WTC11 (cell line): ENCODE data around the gene DCK. TPM values are rescaled to one million over a fixed set of nuclear protein-coding genes. Genes with fewer than 3 reads are reported as not detected.

Experiments
- ATAC-seq: fragments of 200-7000 bp; cut with Tn5 transposase; 2 replicates; pipeline ENCODE4 v1.10.0; 2021; ENCODE audit warnings: mild to moderate bottlenecking, moderate library complexity
- CTCF ChIA-PET: fragments of 300-600 bp; sonication (Branson Sonifier 250); formaldehyde crosslinking; loops from one replicate; lab custom pipeline; 2021; ENCODE audit warnings: antibody characterized with exemption; lab: Charles Lee
- POLR2A ChIA-PET: fragments of 350-600 bp; sonication (Branson Sonifier 250); formaldehyde crosslinking; loops from one replicate; lab custom pipeline; 2021; ENCODE audit warnings: antibody characterized with exemption; lab: Charles Lee
- DNase-seq: peaks from one replicate; pipeline ENCODE4 v3.0.0; 2021; ENCODE audit warnings: low spot score
- H3K27ac Mint-ChIP-seq: 2 replicates; pipeline ENCODE4 v1.8.0; 2021; ENCODE audit warnings: mixed read lengths
- H3K27me3 Mint-ChIP-seq: 2 replicates; pipeline ENCODE4 v1.8.0; 2021; ENCODE audit warnings: low read depth, mild to moderate bottlenecking, moderate library complexity, mixed read lengths
- H3K36me3 Mint-ChIP-seq: 2 replicates; pipeline ENCODE4 v1.8.0; 2021; ENCODE audit warnings: mixed read lengths
- H3K4me1 Mint-ChIP-seq: 2 replicates; pipeline ENCODE4 v1.8.0; 2022; ENCODE audit warnings: mixed read lengths
- H3K4me3 Mint-ChIP-seq: 2 replicates; pipeline ENCODE4 v1.8.0; 2021; ENCODE audit warnings: mild to moderate bottlenecking, moderate library complexity, mixed read lengths
- H3K9me3 Mint-ChIP-seq: 2 replicates; pipeline ENCODE4 v1.8.0; 2021; ENCODE audit warnings: mixed read lengths
- AR ChIP-seq: fragments of 250-450 bp; sonication (Bioruptor Pico); IDR thresholded peaks from 2 replicates; pipeline ENCODE4 v1.9.0; 2021; ENCODE audit warnings: mild to moderate bottlenecking
- ATF6 ChIP-seq: sonication (generic); formaldehyde crosslinking; IDR thresholded peaks from 2 replicates; pipeline ENCODE4 v1.8.1; 2023; ENCODE audit warnings: mild to moderate bottlenecking, missing genetic modification reagents
- CBFB ChIP-seq: sonication (generic); formaldehyde crosslinking; IDR thresholded peaks from 2 replicates; pipeline ENCODE4 v1.8.1; 2022; ENCODE audit warnings: mild to moderate bottlenecking, low read depth, missing genetic modification reagents
- IRF1 ChIP-seq: sonication (generic); formaldehyde crosslinking; IDR thresholded peaks from 2 replicates; pipeline ENCODE4 v1.8.0; 2023; ENCODE audit warnings: missing genetic modification reagents
- MLX ChIP-seq: sonication (generic); formaldehyde crosslinking; IDR thresholded peaks from 2 replicates; pipeline ENCODE4 v1.8.1; 2023; ENCODE audit warnings: mild to moderate bottlenecking, missing genetic modification reagents, moderate library complexity
- MYBL2 ChIP-seq: sonication (generic); formaldehyde crosslinking; IDR thresholded peaks from 2 replicates; pipeline ENCODE4 v1.8.1; 2023; ENCODE audit warnings: mild to moderate bottlenecking, moderate library complexity, missing genetic modification reagents
- PRDM15 ChIP-seq: sonication (generic); formaldehyde crosslinking; IDR thresholded peaks from 2 replicates; pipeline ENCODE4 v1.8.0; 2022; ENCODE audit warnings: missing genetic modification reagents
- STAT6 ChIP-seq: sonication (generic); formaldehyde crosslinking; conservative IDR thresholded peaks from 2 replicates; pipeline ENCODE4 v1.8.1; 2023; ENCODE audit warnings: mild to moderate bottlenecking, low read depth, missing genetic modification reagents, moderate library complexity
- USF1 ChIP-seq: sonication (generic); formaldehyde crosslinking; IDR thresholded peaks from 2 replicates; pipeline ENCODE4 v1.8.0; 2022; ENCODE audit warnings: mild to moderate bottlenecking, missing genetic modification reagents
- ZBTB21 ChIP-seq: sonication (generic); formaldehyde crosslinking; IDR thresholded peaks from 2 replicates; pipeline ENCODE4 v1.8.1; 2023; ENCODE audit warnings: mild to moderate bottlenecking, missing genetic modification reagents, borderline replicate concordance
- ZNF138 ChIP-seq: sonication (generic); formaldehyde crosslinking; conservative IDR thresholded peaks from 2 replicates; pipeline ENCODE4 v1.8.1; 2022; ENCODE audit warnings: mild to moderate bottlenecking, moderate library complexity, missing genetic modification reagents
- ZNF317 ChIP-seq: sonication (generic); formaldehyde crosslinking; IDR thresholded peaks from 2 replicates; pipeline ENCODE4 v1.8.1; 2023; ENCODE audit warnings: low read depth, mild to moderate bottlenecking, moderate library complexity, missing genetic modification reagents, borderline replicate concordance
- ZNF416 ChIP-seq: fragments of 250-450 bp; sonication (Bioruptor Pico); IDR thresholded peaks from 2 replicates; pipeline ENCODE4 v1.9.0; 2021; ENCODE audit warnings: mild to moderate bottlenecking, inconsistent platforms
- ZNF512 ChIP-seq: sonication (generic); formaldehyde crosslinking; IDR thresholded peaks from 2 replicates; pipeline ENCODE4 v1.8.1; 2022; ENCODE audit warnings: missing genetic modification reagents, borderline replicate concordance
- ZNF532 ChIP-seq: fragments of 250-450 bp; sonication (Bioruptor Pico); IDR thresholded peaks from 2 replicates; pipeline ENCODE4 v1.9.0; 2021; ENCODE audit warnings: mild to moderate bottlenecking, borderline replicate concordance
- ZNF671 ChIP-seq: fragments of 250-450 bp; sonication (Bioruptor Pico); IDR thresholded peaks from 2 replicates; pipeline ENCODE4 v1.8.0; 2021; ENCODE audit warnings: mild to moderate bottlenecking
- total RNA-seq: library from RNA; stranded (reverse); gene quantifications from 3 replicates; pipeline ENCODE4 v1.2.3, GENCODE V29; 2021

Gene DCK
- total RNA-seq, 1 experiment from 2014 or later: 15.0 TPM

GRCh38 chr4:70958681-70959080 is 34.8 kb upstream of the DCK start (continued):
- TF ChIP-seq PRDM15 (no peak), ZNF532 (CRISPR knock-in tag) (no peak), USF1 (no peak), ZNF512 (CRISPR knock-in tag) (no peak), IRF1 (CRISPR knock-in tag) (no peak), CBFB (CRISPR knock-in tag) (no peak), ZBTB21 (CRISPR knock-in tag) (no peak), ZNF317 (CRISPR knock-in tag) (no peak), ZNF671 (CRISPR knock-in tag) (no peak), ZNF416 (CRISPR knock-in tag) (no peak), ZNF138 (CRISPR knock-in tag) (no peak)

GRCh38 chr4:70969076-70969475 is 24.4 kb upstream of the DCK start:
- no peak for DNase-seq
- Mint-ChIP-seq H3K4me3 (no peak overlapping the region), H3K4me1 (no peaks in the 10 kb centered on the region), H3K27ac (no peak overlapping the region), H3K36me3 (peaks cover 16% of the 10 kb centered on the region), H3K9me3 (no peaks in the 10 kb centered on the region), H3K27me3 (no peaks in the 10 kb centered on the region)
- ChIA-PET CTCF (no interaction called here), POLR2A (no interaction called here)
- no peak for ATAC-seq
- TF ChIP-seq ATF6 (CRISPR knock-in tag): no peak
- TF ChIP-seq MLX (CRISPR knock-in tag): no peak
- TF ChIP-seq STAT6 (CRISPR knock-in tag): no peak
- no peak for TF ChIP-seq ZBTB21 (CRISPR knock-in tag)
- TF ChIP-seq MYBL2 (CRISPR knock-in tag): no peak
- no peak for TF ChIP-seq AR
